ENCODE data around the gene TTC6. TPM values are rescaled to one million over a fixed set of nuclear protein-coding genes. Genes with fewer than 3 reads are reported as not detected.

The TTC6 gene
- polyA plus RNA-seq, 3 donors: not detected

- H3K9me3 ChIP-seq (replicated peaks in 1 of 2; ENCODE audit: control insufficient read depth in 1 of 2, insufficient read depth in 1 of 2, low read length in 2 of 2): no peaks in the 10 kb centered on the region
- H3K4me2 ChIP-seq (replicated peaks; ENCODE audit: extremely low read depth, low read length, poor library complexity, severe bottlenecking): no peak overlapping the region
- H3K4me1 ChIP-seq (ENCODE audit: control insufficient read depth in 1 of 2, insufficient read depth in 2 of 2, low read length in 2 of 2): no peaks in the 10 kb centered on the region
- H3K9ac ChIP-seq (ENCODE audit: insufficient read depth, low read length, poor library complexity, severe bottlenecking): no peak overlapping the region
- TF ChIP-seq CTCF (IDR thresholded peaks at IDR 0.05): no peak
- no peak for DNase-seq
- Mint-ChIP-seq H3K9me3 (peaks cover 0 to 3% (median 0%) of the 10 kb centered on the region in 7 donors), H3K27me3 (ENCODE audit: low read depth in 3 of 3) (peaks cover 3 to 5% (median 3%) of the 10 kb centered on the region in 3 donors), H3K4me3 (no peak overlapping the region), H3K27ac (no peak overlapping the region), H3K4me1 (no peaks in the 10 kb centered on the region), H3K36me3 (no peaks in the 10 kb centered on the region)
- no peak overlapping the region for H2AFZ ChIP-seq (ENCODE audit: insufficient read depth, low read depth, low read length, poor library complexity, severe bottlenecking)
- H3K4me3 ChIP-seq (replicated peaks in 1 of 3; ENCODE audit: low read depth in 2 of 3, low read length in 3 of 3): no peak overlapping the region
- no peaks in the 10 kb centered on the region for H3K27me3 ChIP-seq (ENCODE audit: control insufficient read depth in 2 of 2, insufficient read depth in 2 of 2, low read length in 2 of 2)
- no peaks in the 10 kb centered on the region for H3K36me3 ChIP-seq (replicated peaks in 1 of 2; ENCODE audit: control insufficient read depth in 1 of 2, insufficient read depth in 2 of 2, low read length in 2 of 2)
- intact Hi-C loops (cut with micrococcal nuclease): no loop called here
- no peak overlapping the region for H3K27ac ChIP-seq (ENCODE audit: low read depth in 1 of 2, low read length in 2 of 2)
- no peaks in the 10 kb centered on the region for H3K79me2 ChIP-seq (ENCODE audit: insufficient read depth, low read length)
- 67% methylated on average over 1 of the region's 2 CpGs for WGBS (ENCODE audit: insufficient coverage)
- H4K20me1 ChIP-seq (ENCODE audit: insufficient read depth, low read length): no peaks in the 10 kb centered on the region
Measured at GRCh38 chr14:37563189-37563588, 32.2 kb upstream of the TTC6 start.

GRCh38 chr14:37565550-37565949 is 29.9 kb upstream of the TTC6 start:
- Histone ChIP-seq H3K27ac (ENCODE audit: low read depth in 1 of 2, low read length in 2 of 2) (no peak overlapping the region), H3K36me3 (replicated peaks in 1 of 2; ENCODE audit: control insufficient read depth in 1 of 2, insufficient read depth in 2 of 2, low read length in 2 of 2) (no peaks in the 10 kb centered on the region), H4K20me1 (ENCODE audit: insufficient read depth, low read length) (no peaks in the 10 kb centered on the region), H3K4me2 (replicated peaks; ENCODE audit: extremely low read depth, low read length, poor library complexity, severe bottlenecking) (no peak overlapping the region), H3K27me3 (ENCODE audit: control insufficient read depth in 2 of 2, insufficient read depth in 2 of 2, low read length in 2 of 2) (no peaks in the 10 kb centered on the region), H3K79me2 (ENCODE audit: insufficient read depth, low read length) (no peaks in the 10 kb centered on the region), H3K4me1 (ENCODE audit: control insufficient read depth in 1 of 2, insufficient read depth in 2 of 2, low read length in 2 of 2) (no peaks in the 10 kb centered on the region), H3K4me3 (replicated peaks in 1 of 3; ENCODE audit: low read depth in 2 of 3, low read length in 3 of 3) (no peak overlapping the region), H3K9ac (ENCODE audit: insufficient read depth, low read length, poor library complexity, severe bottlenecking) (no peak overlapping the region), H2AFZ (ENCODE audit: insufficient read depth, low read depth, low read length, poor library complexity, severe bottlenecking) (no peak overlapping the region), H3K9me3 (replicated peaks in 1 of 2; ENCODE audit: control insufficient read depth in 1 of 2, insufficient read depth in 1 of 2, low read length in 2 of 2) (no peaks in the 10 kb centered on the region)
- Mint-ChIP-seq H3K4me3 (no peak overlapping the region), H3K36me3 (no peaks in the 10 kb centered on the region), H3K9me3 (peaks cover 0 to 1% (median 0%) of the 10 kb centered on the region in 7 donors), H3K27me3 (ENCODE audit: low read depth in 3 of 3) (peaks cover 2 to 10% (median 2%) of the 10 kb centered on the region in 3 donors), H3K4me1 (no peaks in the 10 kb centered on the region), H3K27ac (no peak overlapping the region)
- no CpG with 5 or more reads among the region's 1 CpG for WGBS (ENCODE audit: insufficient coverage)
- TF ChIP-seq CTCF (IDR thresholded peaks at IDR 0.05): no peak
- no peak for DNase-seq
- intact Hi-C loops (cut with micrococcal nuclease): no loop called here

Data from CD14-positive monocyte (primary cell).